ENCODE measurements around the gene SLC25A23. TPM values are rescaled to one million over a fixed set of nuclear protein-coding genes. Genes with fewer than 3 reads are reported as not detected.

The SLC25A23 gene
- total RNA-seq, 1 donor from 2014 or later: 41.8 TPM

DNA sequence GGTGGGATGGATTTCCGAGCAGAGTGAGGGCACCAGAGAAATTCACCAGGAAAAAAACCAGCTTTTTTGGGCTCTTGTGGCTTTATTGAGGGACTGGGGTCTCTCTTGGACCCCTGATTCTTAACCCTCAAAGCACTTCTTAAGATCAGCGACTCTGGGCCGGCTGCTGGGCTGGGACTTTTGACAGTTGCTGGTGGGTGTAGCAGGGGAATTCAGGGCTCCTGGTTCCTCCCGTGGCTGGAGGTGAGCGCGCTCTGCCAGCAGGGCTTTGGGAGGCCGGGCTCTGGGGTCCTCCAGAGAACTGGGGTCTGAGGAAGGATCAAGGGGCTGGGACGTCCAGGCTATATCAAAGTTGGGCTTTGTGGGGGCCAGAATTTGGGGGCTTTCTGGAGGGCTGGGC is 7.8 kb upstream of the SLC25A23 start:
- H3K27ac Mint-ChIP-seq (ENCODE audit: unreplicated experiment): no peak overlapping the region
- Histone ChIP-seq H3K36me3 (ENCODE audit: insufficient read depth, low read length) (no peaks in the 10 kb centered on the region), H3K4me1 (ENCODE audit: insufficient read depth, low read length) (no peaks in the 10 kb centered on the region), H2AFZ (ENCODE audit: low read depth, low read length) (no peak overlapping the region), H3K27me3 (ENCODE audit: insufficient read depth, low read length) (peaks cover 14% of the 10 kb centered on the region), H3K4me2 (ENCODE audit: low read length) (no peak overlapping the region), H3K9ac (ENCODE audit: low read length) (no peak overlapping the region), H4K20me1 (ENCODE audit: insufficient read depth, low read length) (no peaks in the 10 kb centered on the region), H3K79me2 (ENCODE audit: insufficient read depth, low read length) (no peaks in the 10 kb centered on the region), H3K4me3 (ENCODE audit: insufficient read depth, low read depth, low read length) (no peak overlapping the region), H3K9me3 (ENCODE audit: insufficient read depth, low read depth, low read length) (no peaks in the 10 kb centered on the region), H3K27ac (ENCODE audit: low read depth, low read length) (no peak overlapping the region)
- no peak overlapping the region for H3K4me3 Mint-ChIP-seq (ENCODE audit: unreplicated experiment)
- no peak for FAIRE-seq
- no peaks in the 10 kb centered on the region for H3K4me1 Mint-ChIP-seq (ENCODE audit: low read depth, unreplicated experiment)
- peaks cover 24% of the 10 kb centered on the region for H3K27me3 Mint-ChIP-seq (ENCODE audit: low read depth, unreplicated experiment)
- H3K9me3 Mint-ChIP-seq (ENCODE audit: unreplicated experiment): no peaks in the 10 kb centered on the region
- TF ChIP-seq, protein P1, sequence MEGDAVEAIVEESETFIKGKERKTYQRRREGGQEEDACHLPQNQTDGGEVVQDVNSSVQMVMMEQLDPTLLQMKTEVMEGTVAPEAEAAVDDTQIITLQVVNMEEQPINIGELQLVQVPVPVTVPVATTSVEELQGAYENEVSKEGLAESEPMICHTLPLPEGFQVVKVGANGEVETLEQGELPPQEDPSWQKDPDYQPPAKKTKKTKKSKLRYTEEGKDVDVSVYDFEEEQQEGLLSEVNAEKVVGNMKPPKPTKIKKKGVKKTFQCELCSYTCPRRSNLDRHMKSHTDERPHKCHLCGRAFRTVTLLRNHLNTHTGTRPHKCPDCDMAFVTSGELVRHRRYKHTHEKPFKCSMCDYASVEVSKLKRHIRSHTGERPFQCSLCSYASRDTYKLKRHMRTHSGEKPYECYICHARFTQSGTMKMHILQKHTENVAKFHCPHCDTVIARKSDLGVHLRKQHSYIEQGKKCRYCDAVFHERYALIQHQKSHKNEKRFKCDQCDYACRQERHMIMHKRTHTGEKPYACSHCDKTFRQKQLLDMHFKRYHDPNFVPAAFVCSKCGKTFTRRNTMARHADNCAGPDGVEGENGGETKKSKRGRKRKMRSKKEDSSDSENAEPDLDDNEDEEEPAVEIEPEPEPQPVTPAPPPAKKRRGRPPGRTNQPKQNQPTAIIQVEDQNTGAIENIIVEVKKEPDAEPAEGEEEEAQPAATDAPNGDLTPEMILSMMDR (IDR thresholded peaks at IDR 0.05; ENCODE audit: insufficient read depth, low read depth, low read length): no peak
- no peak for TF ChIP-seq EZH2 (IDR thresholded peaks at IDR 0.05; ENCODE audit: insufficient read depth, low read length)
- H3K36me3 Mint-ChIP-seq (ENCODE audit: low read depth, unreplicated experiment): no peaks in the 10 kb centered on the region
- DNase-seq (ENCODE audit: low read depth): no peak

DNA sequence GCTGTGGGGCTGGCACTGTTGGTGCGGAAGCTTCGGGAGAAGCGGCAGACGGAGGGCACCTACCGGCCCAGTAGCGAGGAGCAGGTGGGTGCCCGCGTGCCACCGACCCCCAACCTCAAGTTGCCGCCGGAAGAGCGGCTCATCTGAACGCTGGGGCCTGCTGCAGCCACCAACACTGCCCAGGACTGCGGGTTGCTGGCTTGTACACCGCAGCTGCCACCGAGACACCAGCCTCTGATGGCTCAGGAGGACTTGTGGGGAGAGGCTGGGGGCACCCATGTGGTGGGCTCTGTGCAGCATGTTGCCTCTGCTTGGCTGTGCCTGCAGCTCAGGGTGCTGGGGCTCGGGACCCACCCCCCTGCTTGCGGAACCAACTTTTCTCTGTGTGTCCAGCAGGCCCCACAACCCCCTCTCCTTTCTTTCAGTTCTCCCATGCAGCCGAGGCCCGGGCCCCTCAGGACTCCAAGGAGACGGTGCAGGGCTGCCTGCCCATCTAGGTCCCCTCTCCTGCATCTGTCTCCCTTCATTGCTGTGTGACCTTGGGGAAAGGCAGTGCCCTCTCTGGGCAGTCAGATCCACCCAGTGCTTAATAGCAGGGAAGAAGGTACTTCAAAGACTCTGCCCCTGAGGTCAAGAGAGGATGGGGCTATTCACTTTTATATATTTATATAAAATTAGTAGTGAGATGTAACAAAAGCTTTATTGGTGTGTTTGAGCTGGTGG is 7.1 kb upstream of the SLC25A23 start:
- H3K36me3 Mint-ChIP-seq (ENCODE audit: low read depth, unreplicated experiment): no peaks in the 10 kb centered on the region
- no peak for FAIRE-seq
- H3K27ac Mint-ChIP-seq (ENCODE audit: unreplicated experiment): no peak overlapping the region
- peaks cover 29% of the 10 kb centered on the region for H3K27me3 Mint-ChIP-seq (ENCODE audit: low read depth, unreplicated experiment)
- H3K4me3 Mint-ChIP-seq (ENCODE audit: unreplicated experiment): no peak overlapping the region
- H3K36me3 ChIP-seq (ENCODE audit: insufficient read depth, low read length): no peaks in the 10 kb centered on the region
- no peak for DNase-seq (ENCODE audit: low read depth)
- peaks cover 20% of the 10 kb centered on the region for H3K27me3 ChIP-seq (ENCODE audit: insufficient read depth, low read length)
- H3K9me3 ChIP-seq (ENCODE audit: insufficient read depth, low read depth, low read length): no peaks in the 10 kb centered on the region
- H2AFZ ChIP-seq (ENCODE audit: low read depth, low read length): no peak overlapping the region
- TF ChIP-seq, protein P1 (IDR thresholded peaks at IDR 0.05; ENCODE audit: insufficient read depth, low read depth, low read length): no peak
- TF ChIP-seq EZH2 (IDR thresholded peaks at IDR 0.05; ENCODE audit: insufficient read depth, low read length): no peak
- H4K20me1 ChIP-seq (ENCODE audit: insufficient read depth, low read length): no peaks in the 10 kb centered on the region
- no peaks in the 10 kb centered on the region for H3K4me1 Mint-ChIP-seq (ENCODE audit: low read depth, unreplicated experiment)
- H3K9me3 Mint-ChIP-seq (ENCODE audit: unreplicated experiment): no peaks in the 10 kb centered on the region
- no peaks in the 10 kb centered on the region for H3K4me1 ChIP-seq (ENCODE audit: insufficient read depth, low read length)
- H3K4me3 ChIP-seq (ENCODE audit: insufficient read depth, low read depth, low read length): no peak overlapping the region
- H3K4me2 ChIP-seq (ENCODE audit: low read length): no peak overlapping the region
- no peaks in the 10 kb centered on the region for H3K79me2 ChIP-seq (ENCODE audit: insufficient read depth, low read length)
- no peak overlapping the region for H3K27ac ChIP-seq (ENCODE audit: low read depth, low read length)
- H3K9ac ChIP-seq (ENCODE audit: low read length): no peak overlapping the region

DNA sequence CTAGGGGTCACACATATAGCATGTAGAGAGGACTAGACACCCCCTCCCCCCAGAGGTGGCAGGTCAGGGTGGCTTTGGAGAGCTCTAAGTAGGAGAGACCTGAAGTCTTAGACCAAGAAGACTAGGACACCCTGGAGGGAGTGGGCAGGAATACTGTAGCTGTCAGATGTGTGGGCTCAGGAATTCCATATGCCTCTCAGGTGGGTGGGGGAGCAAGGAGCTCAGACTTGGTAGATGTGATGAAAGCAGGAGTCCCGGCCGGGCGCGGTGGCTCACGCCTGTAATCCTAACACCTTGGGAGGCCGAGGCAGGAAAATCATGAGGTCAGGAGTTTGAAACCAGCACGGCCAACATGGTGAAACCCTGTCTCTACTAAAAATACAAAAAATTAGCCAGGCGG is 6.1 kb upstream of the SLC25A23 start:
- Histone ChIP-seq H3K4me2 (ENCODE audit: low read length) (no peak overlapping the region), H3K27ac (ENCODE audit: low read depth, low read length) (no peak overlapping the region), H3K36me3 (ENCODE audit: insufficient read depth, low read length) (no peaks in the 10 kb centered on the region), H3K4me1 (ENCODE audit: insufficient read depth, low read length) (no peaks in the 10 kb centered on the region), H3K27me3 (ENCODE audit: insufficient read depth, low read length) (peaks cover 20% of the 10 kb centered on the region), H2AFZ (ENCODE audit: low read depth, low read length) (no peak overlapping the region), H3K9ac (ENCODE audit: low read length) (no peak overlapping the region), H3K4me3 (ENCODE audit: insufficient read depth, low read depth, low read length) (no peak overlapping the region), H3K79me2 (ENCODE audit: insufficient read depth, low read length) (no peaks in the 10 kb centered on the region), H3K9me3 (ENCODE audit: insufficient read depth, low read depth, low read length) (no peaks in the 10 kb centered on the region), H4K20me1 (ENCODE audit: insufficient read depth, low read length) (no peaks in the 10 kb centered on the region)
- no peak for DNase-seq (ENCODE audit: low read depth)
- no peak for FAIRE-seq
- Mint-ChIP-seq H3K27ac (ENCODE audit: unreplicated experiment) (no peak overlapping the region), H3K4me1 (ENCODE audit: low read depth, unreplicated experiment) (no peaks in the 10 kb centered on the region), H3K9me3 (ENCODE audit: unreplicated experiment) (no peaks in the 10 kb centered on the region), H3K4me3 (ENCODE audit: unreplicated experiment) (no peak overlapping the region), H3K27me3 (ENCODE audit: low read depth, unreplicated experiment) (peaks cover 29% of the 10 kb centered on the region), H3K36me3 (ENCODE audit: low read depth, unreplicated experiment) (no peaks in the 10 kb centered on the region)
- TF ChIP-seq, protein P1 (IDR thresholded peaks at IDR 0.05; ENCODE audit: insufficient read depth, low read depth, low read length): no peak
- no peak for TF ChIP-seq EZH2 (IDR thresholded peaks at IDR 0.05; ENCODE audit: insufficient read depth, low read length)

All from astrocyte (in vitro differentiated cells and primary cell).